IMR-90 (cell line): ENCODE measurements around the gene SORD. TPM values are rescaled to one million over a fixed set of nuclear protein-coding genes. Genes with fewer than 3 reads are reported as not detected.

Experiments
- ATAC-seq: fragments of 200-7000 bp; cut with Tn5 transposase; 2 replicates; pipeline ENCODE4 v1.9.1; 2020; ENCODE audit warnings: low read depth, mild to moderate bottlenecking, moderate library complexity
- BruUV-seq: library from RNA; stranded (reverse); fragments of 400-500 nt; replicated peaks from 2 replicates; lab custom pipeline; 2021; lab: Mats Ljungman, UMichigan
- CTCF ChIA-PET: fragments of 300-600 bp; formaldehyde crosslinking; extraction: SDS; loops from one replicate; lab custom pipeline; 2021; ENCODE audit warnings: antibody characterized with exemption; lab: Yijun Ruan, JAX
- POLR2A ChIA-PET: fragments of 300-600 bp; sonication (Branson Sonifier 250); formaldehyde crosslinking; loops from one replicate; lab custom pipeline; 2022; ENCODE audit warnings: antibody characterized with exemption; ENCODE audit not compliant: unreplicated experiment; lab: Charles Lee
- DNase-seq: peaks from one replicate; pipeline ENCODE4 v3.0.0; 2013
- H2AFZ ChIP-seq: replicated peaks from 2 replicates; pipeline ENCODE3; 2013; ENCODE audit warnings: low read length, mild to moderate bottlenecking; ENCODE audit not compliant: poor library complexity
- H2AK5ac ChIP-seq: 2 replicates; pipeline ENCODE4 v1.6.1; 2013; ENCODE audit warnings: low read depth, low read length, inconsistent platforms
- H2AK9ac ChIP-seq: replicated peaks from 2 replicates; pipeline ENCODE3; 2013; ENCODE audit warnings: mild to moderate bottlenecking, low read depth, low read length, moderate library complexity; ENCODE audit not compliant: poor library complexity
- H2BK120ac ChIP-seq: 2 replicates; pipeline ENCODE4 v1.6.1; 2013; ENCODE audit warnings: low read depth, low read length, inconsistent platforms
- H2BK15ac ChIP-seq: 3 replicates; pipeline ENCODE4 v1.6.1; 2013; ENCODE audit warnings: low read depth, low read length, inconsistent platforms
- H2BK20ac ChIP-seq: 2 replicates; pipeline ENCODE4 v1.6.1; 2013; ENCODE audit warnings: low read depth, mild to moderate bottlenecking, inconsistent platforms, low read length, moderate library complexity
- H2BK5ac ChIP-seq: 2 replicates; pipeline ENCODE4 v1.6.1; 2013; ENCODE audit warnings: mild to moderate bottlenecking, low read depth, low read length, inconsistent platforms; ENCODE audit not compliant: poor library complexity, severe bottlenecking
- H3K14ac ChIP-seq: replicated peaks from 2 replicates; pipeline ENCODE4 v1.6.1; 2013; ENCODE audit warnings: low read depth, low read length, inconsistent platforms
- H3K18ac ChIP-seq: 2 replicates; pipeline ENCODE4 v1.6.1; 2013; ENCODE audit warnings: low read depth, low read length, control low read depth
- H3K23ac ChIP-seq: 2 replicates; pipeline ENCODE4 v1.6.1; 2013; ENCODE audit warnings: low read depth, low read length, inconsistent platforms
- H3K27ac ChIP-seq: 2 replicates; pipeline ENCODE4 v1.5.1; 2013; ENCODE audit warnings: mild to moderate bottlenecking, control low read depth, low read length; ENCODE audit not compliant: insufficient read depth
- H3K27me3 ChIP-seq: 2 replicates; pipeline ENCODE4 v1.6.1; 2013; ENCODE audit warnings: low read length; ENCODE audit not compliant: control insufficient read depth, insufficient read depth
- H3K36me3 ChIP-seq: 2 replicates; pipeline ENCODE4 v1.6.1; 2013; ENCODE audit warnings: low read length, mixed read lengths; ENCODE audit not compliant: control insufficient read depth, insufficient read depth
- H3K4ac ChIP-seq: 2 replicates; pipeline ENCODE4 v1.6.1; 2013; ENCODE audit warnings: low read depth, low read length, inconsistent platforms
- H3K4me1 ChIP-seq: 2 replicates; pipeline ENCODE4 v1.6.1; 2013; ENCODE audit warnings: low read length, mixed read lengths; ENCODE audit not compliant: control insufficient read depth, insufficient read depth
- H3K4me2 ChIP-seq: 2 replicates; pipeline ENCODE4 v1.6.1; 2013; ENCODE audit warnings: low read depth, mild to moderate bottlenecking, control low read depth, low read length, moderate library complexity
- H3K4me3 ChIP-seq: 2 replicates; pipeline ENCODE4 v1.5.1; 2013; ENCODE audit warnings: low read depth, mild to moderate bottlenecking, control low read depth, low read length, moderate library complexity; ENCODE audit not compliant: insufficient read depth
- H3K56ac ChIP-seq: 2 replicates; pipeline ENCODE4 v1.6.1; 2013; ENCODE audit warnings: low read length, inconsistent platforms; ENCODE audit not compliant: insufficient read depth; ENCODE audit errors: extremely low read depth
- H3K79me1 ChIP-seq, 2 experiments: 2 replicates each; pipeline ENCODE4 v1.6.1; 2013; ENCODE audit warnings: low read length in 2 of 2, inconsistent platforms in 1 of 2, low read depth in 1 of 2
- H3K9ac ChIP-seq: 2 replicates; pipeline ENCODE4 v1.6.1; 2013; ENCODE audit warnings: low read depth, low read length, control low read depth
- H3K9me1 ChIP-seq: 2 replicates; pipeline ENCODE4 v1.6.1; 2013; ENCODE audit warnings: low read length, inconsistent platforms; ENCODE audit not compliant: insufficient read depth
- H3K9me3 ChIP-seq: 2 replicates; pipeline ENCODE4 v1.6.1; 2013; ENCODE audit warnings: low read length; ENCODE audit not compliant: control insufficient read depth, insufficient read depth
- H4K20me1 ChIP-seq: 2 replicates; pipeline ENCODE4 v1.6.1; 2013; ENCODE audit warnings: low read length, inconsistent platforms; ENCODE audit not compliant: insufficient read depth
- H4K5ac ChIP-seq: 2 replicates; pipeline ENCODE4 v1.6.1; 2013; ENCODE audit warnings: mild to moderate bottlenecking, low read depth, low read length, control low read depth
- H4K8ac ChIP-seq, 2 experiments: 2 replicates each; pipeline ENCODE4 v1.6.1; 2013; ENCODE audit warnings: low read depth in 2 of 2, low read length in 2 of 2, control low read depth in 1 of 2, inconsistent platforms in 1 of 2
- H4K91ac ChIP-seq: 2 replicates; pipeline ENCODE4 v1.6.1; 2013; ENCODE audit warnings: low read depth, low read length, inconsistent platforms; ENCODE audit not compliant: insufficient read depth
- BHLHE40 ChIP-seq: fragments of 150-350 bp; IDR thresholded peaks from 2 replicates; pipeline ENCODE4 v1.6.1; 2016; ENCODE audit warnings: mild to moderate bottlenecking, low read depth, low read length
- CEBPB ChIP-seq: IDR thresholded peaks from 2 replicates; pipeline ENCODE4 v1.6.1; 2012; ENCODE audit warnings: low read depth, low read length, improper control_type of control experiment
- CHD1 ChIP-seq: IDR thresholded peaks from 2 replicates; pipeline ENCODE4 v1.6.1; 2012; ENCODE audit warnings: low read depth, low read length, improper control_type of control experiment
- ELK1 ChIP-seq: fragments of 150-350 bp; IDR thresholded peaks from 2 replicates; pipeline ENCODE4 v1.6.1; 2016; ENCODE audit warnings: low read depth, mild to moderate bottlenecking, low read length, moderate library complexity, borderline replicate concordance
- FOS ChIP-seq: fragments of 150-350 bp; IDR thresholded peaks from 2 replicates; pipeline ENCODE4 v1.6.1; 2016; ENCODE audit warnings: low read depth, low read length
- MAFK ChIP-seq: IDR thresholded peaks from 2 replicates; pipeline ENCODE4 v1.6.1; 2012; ENCODE audit warnings: low read depth, low read length, improper control_type of control experiment
- MAZ ChIP-seq: IDR thresholded peaks from 2 replicates; pipeline ENCODE4 v1.6.1; 2012; ENCODE audit warnings: low read depth, mild to moderate bottlenecking, low read length, improper control_type of control experiment, moderate library complexity, borderline replicate concordance
- MXI1 ChIP-seq: IDR thresholded peaks from 2 replicates; pipeline ENCODE4 v1.6.1; 2012; ENCODE audit warnings: low read depth, mild to moderate bottlenecking, low read length, moderate library complexity, borderline replicate concordance
- NFE2L2 ChIP-seq: fragments of 150-350 bp; IDR thresholded peaks from 2 replicates; pipeline ENCODE4 v1.6.1; 2016; ENCODE audit warnings: low read depth, mild to moderate bottlenecking, low read length
- POLR2A ChIP-seq: IDR thresholded peaks from 2 replicates; pipeline ENCODE4 v1.6.1; 2012; ENCODE audit warnings: mild to moderate bottlenecking, low read depth, low read length
- RAD21 ChIP-seq: IDR thresholded peaks from 2 replicates; pipeline ENCODE4 v1.6.1; 2012; ENCODE audit warnings: low read length, improper control_type of control experiment
- RCOR1 ChIP-seq: IDR thresholded peaks from 2 replicates; pipeline ENCODE4 v1.6.1; 2012; ENCODE audit warnings: mild to moderate bottlenecking, low read length, improper control_type of control experiment; ENCODE audit not compliant: insufficient replicate concordance
- RFX5 ChIP-seq: IDR thresholded peaks from 2 replicates; pipeline ENCODE4 v1.8.0; 2012; ENCODE audit warnings: low read depth, mild to moderate bottlenecking, low read length, moderate library complexity
- SMC3 ChIP-seq: fragments of 150-350 bp; IDR thresholded peaks from 2 replicates; pipeline ENCODE4 v1.6.1; 2016; ENCODE audit warnings: low read depth, mild to moderate bottlenecking, antibody characterized with exemption, low read length, moderate library complexity
- WGBS, 2 experiments: methylation state at CpG; one replicate each; pipeline versions ENCODE4 v1.1.5 to v1.1.7; 2013; ENCODE audit warnings: missing lambda C conversion rate in 2 of 2; ENCODE audit not compliant: insufficient read length in 1 of 2; ENCODE audit errors: extremely low coverage in 2 of 2; 5-methylcytosine and 5-hydroxymethylcytosine counted together
- dilution Hi-C: fragments of 300-500 bp; cut with HindIII; formaldehyde crosslinking; loops from one replicate; pipeline ENCODE4 v1.14.3; 2018; ENCODE audit warnings: low sequenced_read_pairs; ENCODE audit not compliant: unreplicated experiment
- in situ Hi-C: fragments of 300-500 bp; cut with MboI; formaldehyde crosslinking; loops from 3 replicates; pipeline ENCODE4 v1.14.3; 2019; ENCODE audit warnings: low sequenced_read_pairs, inconsistent platforms, mixed read lengths
- intact Hi-C: fragments of 100-400 bp; cut with micrococcal nuclease; formaldehyde crosslinking; loops from 2 replicates; pipeline ENCODE4 v1.10.0; 2022
- polyA plus RNA-seq, 3 experiments: library from polyadenylated mRNA; depleted of rRNA; stranded (reverse); fragments of >200 nt; gene quantifications; 2 replicates each; pipeline ENCODE4 v1.2.3, GENCODE V29; 2012; ENCODE audit warnings: low replicate concordance in 1 of 3
- total RNA-seq: library from RNA; depleted of rRNA; stranded (reverse); fragments of >200 nt; gene quantifications from 2 replicates; pipeline ENCODE4 v1.2.3, GENCODE V29; 2012
- TF ChIP-seq, protein P1 (sequence below): conservative IDR thresholded peaks from 2 replicates; pipeline ENCODE4 v1.5.1; 2012; ENCODE audit warnings: mild to moderate bottlenecking, low read depth, low read length, improper control_type of control experiment
- TF ChIP-seq, protein P2 (sequence below): fragments of 150-350 bp; IDR thresholded peaks from 2 replicates; pipeline ENCODE4 v1.6.1; 2017; ENCODE audit warnings: mild to moderate bottlenecking, antibody characterized with exemption, low read length, low read depth

Gene SORD
- total and polyA plus RNA-seq, 2 of the 4 experiments (the other 2 are of a cell fraction), result 27.6 to 34.2 TPM

DNA sequence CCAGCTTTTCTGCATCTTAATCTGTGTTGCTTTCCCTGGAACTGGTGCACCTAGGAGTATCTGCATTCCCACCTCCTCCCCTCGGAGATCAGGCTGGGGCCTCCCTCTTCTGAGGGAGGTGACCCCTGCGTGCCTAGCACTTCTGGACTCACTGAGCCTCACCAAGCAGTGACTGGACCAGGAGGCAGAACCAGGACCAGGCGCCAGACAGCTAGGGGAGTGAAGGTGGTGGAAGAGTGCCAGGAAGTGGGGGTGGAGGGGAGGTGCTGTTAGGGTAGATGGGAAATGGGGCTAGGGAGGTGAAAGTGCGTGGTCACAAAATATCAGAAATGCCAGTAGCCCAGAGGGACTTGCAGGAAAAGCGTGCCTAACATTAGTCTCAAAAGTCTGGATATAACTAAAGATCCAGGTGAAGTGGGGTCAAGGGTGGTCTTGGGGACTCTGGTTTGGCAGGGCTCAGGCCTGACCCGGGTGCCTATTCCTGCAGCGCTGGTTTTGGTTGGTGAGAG, 92.4 kb downstream of the SORD start:
- no peak overlapping the region for H3K23ac ChIP-seq
- no peak overlapping the region for H4K8ac ChIP-seq
- no peak overlapping the region for H3K4me3 ChIP-seq
- H3K9ac ChIP-seq, result no peak overlapping the region
- H4K5ac ChIP-seq, result no peak overlapping the region
- H3K36me3 ChIP-seq, result no peaks in the 10 kb centered on the region
- H2BK120ac ChIP-seq, result no peak overlapping the region
- intact Hi-C loops (loop anchor here (5.0 kb wide), 1 partner anchor 263 kb away; no protein-coding TSS in a partner anchor), dilution Hi-C loops (no loop called here), in situ Hi-C loops (no loop called here)
- H2AK5ac ChIP-seq, result no peak overlapping the region
- no peak overlapping the region for H4K91ac ChIP-seq
- H2BK15ac ChIP-seq, result no peak overlapping the region
- no peaks in the 10 kb centered on the region for H3K9me1 ChIP-seq
- TF ChIP-seq RAD21 (no peak), MAZ (no peak), RCOR1 (no peak), ELK1 (no peak), MAFK (no peak), FOS (no peak), RFX5 (no peak), BHLHE40 (no peak), MXI1 (no peak), NFE2L2 (no peak), CEBPB (no peak), SMC3 (no peak), POLR2A (no peak), CHD1 (no peak)
- TF ChIP-seq, protein P1, sequence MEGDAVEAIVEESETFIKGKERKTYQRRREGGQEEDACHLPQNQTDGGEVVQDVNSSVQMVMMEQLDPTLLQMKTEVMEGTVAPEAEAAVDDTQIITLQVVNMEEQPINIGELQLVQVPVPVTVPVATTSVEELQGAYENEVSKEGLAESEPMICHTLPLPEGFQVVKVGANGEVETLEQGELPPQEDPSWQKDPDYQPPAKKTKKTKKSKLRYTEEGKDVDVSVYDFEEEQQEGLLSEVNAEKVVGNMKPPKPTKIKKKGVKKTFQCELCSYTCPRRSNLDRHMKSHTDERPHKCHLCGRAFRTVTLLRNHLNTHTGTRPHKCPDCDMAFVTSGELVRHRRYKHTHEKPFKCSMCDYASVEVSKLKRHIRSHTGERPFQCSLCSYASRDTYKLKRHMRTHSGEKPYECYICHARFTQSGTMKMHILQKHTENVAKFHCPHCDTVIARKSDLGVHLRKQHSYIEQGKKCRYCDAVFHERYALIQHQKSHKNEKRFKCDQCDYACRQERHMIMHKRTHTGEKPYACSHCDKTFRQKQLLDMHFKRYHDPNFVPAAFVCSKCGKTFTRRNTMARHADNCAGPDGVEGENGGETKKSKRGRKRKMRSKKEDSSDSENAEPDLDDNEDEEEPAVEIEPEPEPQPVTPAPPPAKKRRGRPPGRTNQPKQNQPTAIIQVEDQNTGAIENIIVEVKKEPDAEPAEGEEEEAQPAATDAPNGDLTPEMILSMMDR, result no peak
- TF ChIP-seq, protein P2, sequence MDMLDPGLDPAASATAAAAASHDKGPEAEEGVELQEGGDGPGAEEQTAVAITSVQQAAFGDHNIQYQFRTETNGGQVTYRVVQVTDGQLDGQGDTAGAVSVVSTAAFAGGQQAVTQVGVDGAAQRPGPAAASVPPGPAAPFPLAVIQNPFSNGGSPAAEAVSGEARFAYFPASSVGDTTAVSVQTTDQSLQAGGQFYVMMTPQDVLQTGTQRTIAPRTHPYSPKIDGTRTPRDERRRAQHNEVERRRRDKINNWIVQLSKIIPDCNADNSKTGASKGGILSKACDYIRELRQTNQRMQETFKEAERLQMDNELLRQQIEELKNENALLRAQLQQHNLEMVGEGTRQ, result no peak
- no peak overlapping the region for H3K18ac ChIP-seq
- no peak overlapping the region for H3K4ac ChIP-seq
- H3K4me2 ChIP-seq, result no peak overlapping the region
- peak overlapping the region; percentile 42 for H2AK9ac ChIP-seq
- H3K27ac ChIP-seq, result no peak overlapping the region
- peaks cover 68% of the 10 kb centered on the region for H3K27me3 ChIP-seq
- BruUV-seq, result no TSS peak
- H3K14ac ChIP-seq, result no peak overlapping the region
- CTCF ChIA-PET, result no interaction called here
- WGBS, 2 experiments, result 28% methylated on average over 5 of the region's 7 CpGs; no CpG with 5 or more reads in 1 of the 2 experiments
- H2AFZ ChIP-seq, result peak overlapping the region; percentile 21
- H4K20me1 ChIP-seq, result no peaks in the 10 kb centered on the region
- ATAC-seq, result no peak
- H2BK5ac ChIP-seq, result no peak overlapping the region
- no peak for DNase-seq
- H3K4me1 ChIP-seq, result no peaks in the 10 kb centered on the region; the same call in 1 of the 2 replicates
- H2BK20ac ChIP-seq, result no peak overlapping the region
- H3K79me1 ChIP-seq, result no peaks in the 10 kb centered on the region
- no peaks in the 10 kb centered on the region for H3K9me3 ChIP-seq
- POLR2A ChIA-PET, result no interaction called here
- H3K56ac ChIP-seq, result no peak overlapping the region
